ENCODE measurements around the gene COMMD9.

Gene COMMD9

DNA sequence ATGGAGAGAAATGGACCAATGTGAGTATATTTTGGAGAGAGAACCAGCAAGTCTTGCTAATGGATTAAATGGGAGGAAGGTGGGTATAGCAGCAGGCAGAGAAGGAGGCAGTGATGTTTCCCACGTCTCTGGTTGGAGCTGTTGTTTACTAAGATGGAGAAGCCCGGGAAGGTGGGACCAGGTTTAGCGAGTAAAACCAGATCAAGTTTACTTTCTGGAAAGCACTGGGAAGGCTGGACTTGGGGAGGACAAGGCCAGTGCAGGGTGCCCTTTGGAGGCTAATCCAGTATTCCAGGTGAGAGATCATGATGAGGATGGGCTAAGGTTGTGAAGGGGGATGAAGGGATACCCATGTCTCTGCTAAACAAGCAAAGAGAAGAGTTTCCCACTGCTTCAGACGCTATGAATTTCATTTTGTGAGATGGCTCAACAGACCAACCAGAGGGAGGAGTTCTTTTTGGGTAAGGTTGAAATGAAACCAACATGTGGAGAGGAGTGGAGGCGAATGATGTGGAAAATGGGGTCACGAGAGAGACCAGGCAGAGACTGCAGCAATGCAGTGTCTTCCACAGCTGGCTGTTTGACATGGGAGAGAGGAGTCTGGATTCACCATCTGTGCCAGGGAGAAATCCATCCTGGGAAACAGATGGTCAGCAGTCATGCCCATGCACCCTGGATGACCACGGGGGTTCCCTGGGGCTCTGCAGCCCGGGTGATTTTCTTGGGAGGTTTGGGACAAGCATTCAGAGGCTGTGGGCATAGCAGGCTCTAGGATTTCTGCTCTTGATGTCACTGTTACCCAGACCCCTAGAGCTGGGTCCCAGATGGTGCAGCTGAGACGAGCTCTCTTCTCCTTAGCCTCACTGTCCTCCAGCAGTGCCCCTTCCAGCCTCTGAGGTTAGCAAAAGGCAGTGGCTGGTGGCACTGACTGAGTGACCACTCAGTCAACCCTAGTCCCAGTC is 24.9 kb downstream of the COMMD9 start:
- WGBS (ENCODE audit: extremely low coverage, insufficient coverage, insufficient read length) = no CpG with 5 or more reads among the region's 9 CpGs
- no peak overlapping the region for H2AFZ ChIP-seq (ENCODE audit: insufficient read depth, low read length, poor library complexity)
- H3K79me2 ChIP-seq (ENCODE audit: control insufficient read depth, insufficient read depth, low read length, poor library complexity) = no peaks in the 10 kb centered on the region
- no peak overlapping the region for H3K14ac ChIP-seq (ENCODE audit: low read length)
- no peak overlapping the region for H3K4ac ChIP-seq (ENCODE audit: low read depth, low read length)
- H3K27me3 ChIP-seq (ENCODE audit: insufficient read depth, low read length) = no peaks in the 10 kb centered on the region
- no peak overlapping the region for H3K23ac ChIP-seq (ENCODE audit: low read length)
- no peak overlapping the region for H2BK5ac ChIP-seq (ENCODE audit: low read depth, low read length, poor library complexity)
- H3K9me3 ChIP-seq (ENCODE audit: insufficient read depth, low read depth, low read length) = no peaks in the 10 kb centered on the region
- no peak overlapping the region for H2BK12ac ChIP-seq (ENCODE audit: low read length)
- H2BK120ac ChIP-seq (ENCODE audit: insufficient read depth, low read length, poor library complexity) = no peak overlapping the region
- H3K9ac ChIP-seq (ENCODE audit: low read length) = no peak overlapping the region
- H3K79me1 ChIP-seq (ENCODE audit: low read length) = peaks cover 2% of the 10 kb centered on the region
- peaks cover 0 to 4% of the 10 kb centered on the region in 2 experiments for H3K4me1 ChIP-seq (ENCODE audit: control insufficient read depth in 1 of 2, insufficient read depth in 2 of 2, low read length in 2 of 2)
- no peak overlapping the region for H4K8ac ChIP-seq (ENCODE audit: low read depth, low read length)
- no peak for DNase-seq
- no peak overlapping the region for H3K27ac ChIP-seq (ENCODE audit: low read depth, low read length)
- H2AK5ac ChIP-seq (ENCODE audit: low read length) = no peak overlapping the region
- H3K36me3 ChIP-seq (ENCODE audit: control insufficient read depth in 1 of 2, insufficient read depth in 2 of 2, low read length in 2 of 2) = no peaks in the 10 kb centered on the region
- H3K4me2 ChIP-seq (ENCODE audit: low read length) = no peak overlapping the region
- H4K12ac ChIP-seq (ENCODE audit: low read depth, low read length) = no peak overlapping the region
- no peak overlapping the region for H3K18ac ChIP-seq (ENCODE audit: low read length)
- H4K91ac ChIP-seq (ENCODE audit: low read depth, low read length) = no peak overlapping the region
- no peak overlapping the region for H3K4me3 ChIP-seq (ENCODE audit: low read depth, low read length)

DNA sequence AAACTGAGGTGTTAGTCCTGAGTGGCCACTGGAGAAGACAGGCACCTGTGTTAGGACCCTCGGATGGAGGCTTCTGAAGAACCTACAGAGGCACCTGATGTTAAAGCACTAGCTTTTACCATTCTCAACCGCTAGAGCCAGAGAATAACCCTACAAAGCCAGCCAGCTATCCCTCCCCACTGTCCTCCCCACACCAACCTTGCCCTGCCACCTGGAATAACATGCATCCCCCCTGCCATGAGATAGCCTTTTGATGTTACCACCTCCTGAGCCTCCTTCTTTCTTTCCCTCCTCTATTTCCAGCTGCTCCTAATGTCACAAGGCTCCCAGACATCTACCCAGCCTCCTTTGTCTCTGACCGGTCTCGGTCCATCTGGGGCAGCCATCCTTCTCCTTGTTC is 28.1 kb downstream of the COMMD9 start:
- Histone ChIP-seq H3K18ac (ENCODE audit: low read length) (no peak overlapping the region), H3K9ac (ENCODE audit: low read length) (no peak overlapping the region), H3K4me1 (ENCODE audit: control insufficient read depth in 1 of 2, insufficient read depth in 2 of 2, low read length in 2 of 2) (peaks cover 0 to 10% of the 10 kb centered on the region in 2 experiments), H2AFZ (ENCODE audit: insufficient read depth, low read length, poor library complexity) (no peak overlapping the region), H3K14ac (ENCODE audit: low read length) (no peak overlapping the region), H4K12ac (ENCODE audit: low read depth, low read length) (no peak overlapping the region), H3K23ac (ENCODE audit: low read length) (no peak overlapping the region), H2AK5ac (ENCODE audit: low read length) (no peak overlapping the region), H2BK5ac (ENCODE audit: low read depth, low read length, poor library complexity) (no peak overlapping the region), H4K8ac (ENCODE audit: low read depth, low read length) (no peak overlapping the region), H3K4me2 (ENCODE audit: low read length) (no peak overlapping the region), H3K36me3 (ENCODE audit: control insufficient read depth in 1 of 2, insufficient read depth in 2 of 2, low read length in 2 of 2) (no peaks in the 10 kb centered on the region), H3K79me2 (ENCODE audit: control insufficient read depth, insufficient read depth, low read length, poor library complexity) (no peaks in the 10 kb centered on the region), H3K4me3 (ENCODE audit: low read depth, low read length) (no peak overlapping the region), H2BK12ac (ENCODE audit: low read length) (no peak overlapping the region), H3K4ac (ENCODE audit: low read depth, low read length) (no peak overlapping the region), H3K27me3 (ENCODE audit: insufficient read depth, low read length) (no peaks in the 10 kb centered on the region), H2BK120ac (ENCODE audit: insufficient read depth, low read length, poor library complexity) (no peak overlapping the region), H3K27ac (ENCODE audit: low read depth, low read length) (no peak overlapping the region), H4K91ac (ENCODE audit: low read depth, low read length) (no peak overlapping the region), H3K9me3 (ENCODE audit: insufficient read depth, low read depth, low read length) (peaks cover 4% of the 10 kb centered on the region), H3K79me1 (ENCODE audit: low read length) (peaks cover 2% of the 10 kb centered on the region)
- no peak for DNase-seq
- no CpG with 5 or more reads among the region's 4 CpGs for WGBS (ENCODE audit: extremely low coverage, insufficient coverage, insufficient read length)

DNA sequence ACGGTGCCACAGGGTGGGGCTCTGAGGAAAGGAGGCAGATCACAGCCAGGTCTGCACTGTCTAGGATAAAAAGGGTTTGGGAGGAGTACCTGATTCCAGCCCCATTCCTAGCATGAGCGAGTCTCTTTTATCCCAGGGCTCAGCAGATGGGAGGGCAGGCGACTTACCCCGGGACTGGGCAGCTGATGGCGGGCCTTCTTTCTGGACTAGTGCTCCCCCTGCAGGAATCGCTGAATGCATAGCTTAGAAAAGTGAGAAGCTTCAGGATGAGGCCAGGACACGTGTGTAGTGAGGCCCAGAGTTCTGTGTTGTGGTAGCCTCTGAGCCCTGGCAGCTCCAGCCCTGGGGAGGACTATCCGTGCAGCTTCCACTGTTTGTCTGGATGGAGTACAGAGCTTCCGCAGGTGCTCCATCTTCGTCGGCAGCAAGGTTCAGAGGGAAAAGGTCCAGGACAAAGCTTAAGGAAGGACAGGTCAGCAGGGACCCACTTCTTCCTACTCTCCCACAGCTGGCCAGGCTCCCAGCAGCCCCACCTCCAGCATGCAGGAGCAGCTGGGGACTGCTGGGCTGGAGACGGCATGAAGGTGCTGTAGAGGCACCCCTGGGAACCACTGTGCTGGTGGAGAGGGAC is 30.4 kb downstream of the COMMD9 start:
- no peaks in the 10 kb centered on the region for H3K79me1 ChIP-seq (ENCODE audit: low read length)
- H3K23ac ChIP-seq (ENCODE audit: low read length) = no peak overlapping the region
- H3K9ac ChIP-seq (ENCODE audit: low read length) = no peak overlapping the region
- H3K79me2 ChIP-seq (ENCODE audit: control insufficient read depth, insufficient read depth, low read length, poor library complexity) = no peaks in the 10 kb centered on the region
- H3K36me3 ChIP-seq (ENCODE audit: control insufficient read depth in 1 of 2, insufficient read depth in 2 of 2, low read length in 2 of 2) = no peaks in the 10 kb centered on the region
- no peak overlapping the region for H3K18ac ChIP-seq (ENCODE audit: low read length)
- DNase-seq = peak; percentile 41 to 75
- no peak overlapping the region for H3K4ac ChIP-seq (ENCODE audit: low read depth, low read length)
- H3K4me2 ChIP-seq (ENCODE audit: low read length) = no peak overlapping the region
- no CpG with 5 or more reads among the region's 12 CpGs for WGBS (ENCODE audit: extremely low coverage, insufficient coverage, insufficient read length)
- no peaks in the 10 kb centered on the region for H3K27me3 ChIP-seq (ENCODE audit: insufficient read depth, low read length)
- no peak overlapping the region for H3K14ac ChIP-seq (ENCODE audit: low read length)
- H4K91ac ChIP-seq (ENCODE audit: low read depth, low read length) = peak overlapping the region; percentile 36
- H3K4me3 ChIP-seq (ENCODE audit: low read depth, low read length) = no peak overlapping the region
- no peak overlapping the region for H2BK120ac ChIP-seq (ENCODE audit: insufficient read depth, low read length, poor library complexity)
- no peak overlapping the region for H4K12ac ChIP-seq (ENCODE audit: low read depth, low read length)
- H3K4me1 ChIP-seq (ENCODE audit: control insufficient read depth in 1 of 2, insufficient read depth in 2 of 2, low read length in 2 of 2) = peaks cover 0 to 8% of the 10 kb centered on the region in 2 experiments
- no peak overlapping the region for H2AFZ ChIP-seq (ENCODE audit: insufficient read depth, low read length, poor library complexity)
- H2BK12ac ChIP-seq (ENCODE audit: low read length) = peak overlapping the region; percentile 62
- H2BK5ac ChIP-seq (ENCODE audit: low read depth, low read length, poor library complexity) = no peak overlapping the region
- H3K27ac ChIP-seq (ENCODE audit: low read depth, low read length) = no peak overlapping the region
- H3K9me3 ChIP-seq (ENCODE audit: insufficient read depth, low read depth, low read length) = peaks cover 4% of the 10 kb centered on the region
- H4K8ac ChIP-seq (ENCODE audit: low read depth, low read length) = no peak overlapping the region
- H2AK5ac ChIP-seq (ENCODE audit: low read length) = no peak overlapping the region

DNA sequence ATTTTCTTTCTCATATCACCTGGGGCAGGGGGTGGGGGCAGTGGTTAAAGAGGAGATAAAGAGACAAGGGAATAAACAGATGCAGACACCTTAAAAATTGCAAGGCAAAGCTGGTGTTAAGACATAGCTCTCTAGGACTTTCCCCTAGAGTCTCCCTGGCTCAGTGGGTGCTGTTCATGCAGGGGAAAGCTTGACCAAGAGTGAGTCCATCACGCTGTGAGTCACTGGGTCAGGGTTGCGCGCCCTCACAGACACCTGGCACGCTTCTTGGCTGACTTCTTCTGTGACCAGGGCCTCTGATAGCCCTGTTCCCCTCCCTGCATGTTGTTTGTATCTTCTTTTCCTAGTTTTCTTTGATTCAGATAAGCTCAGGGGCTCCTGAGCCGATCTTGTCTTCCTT is 31.9 kb downstream of the COMMD9 start:
- Histone ChIP-seq H3K79me2 (ENCODE audit: control insufficient read depth, insufficient read depth, low read length, poor library complexity) (no peaks in the 10 kb centered on the region), H3K36me3 (ENCODE audit: control insufficient read depth in 1 of 2, insufficient read depth in 2 of 2, low read length in 2 of 2) (no peaks in the 10 kb centered on the region), H3K4ac (ENCODE audit: low read depth, low read length) (no peak overlapping the region), H4K12ac (ENCODE audit: low read depth, low read length) (no peak overlapping the region), H3K4me3 (ENCODE audit: low read depth, low read length) (no peak overlapping the region), H2BK120ac (ENCODE audit: insufficient read depth, low read length, poor library complexity) (no peak overlapping the region), H3K23ac (ENCODE audit: low read length) (no peak overlapping the region), H3K4me1 (ENCODE audit: control insufficient read depth in 1 of 2, insufficient read depth in 2 of 2, low read length in 2 of 2) (peaks cover 0 to 8% of the 10 kb centered on the region in 2 experiments), H3K27ac (ENCODE audit: low read depth, low read length) (no peak overlapping the region), H2AFZ (ENCODE audit: insufficient read depth, low read length, poor library complexity) (no peak overlapping the region), H3K27me3 (ENCODE audit: insufficient read depth, low read length) (no peaks in the 10 kb centered on the region), H3K4me2 (ENCODE audit: low read length) (no peak overlapping the region), H3K18ac (ENCODE audit: low read length) (no peak overlapping the region), H3K9me3 (ENCODE audit: insufficient read depth, low read depth, low read length) (peaks cover 4% of the 10 kb centered on the region), H2BK5ac (ENCODE audit: low read depth, low read length, poor library complexity) (no peak overlapping the region), H4K8ac (ENCODE audit: low read depth, low read length) (no peak overlapping the region), H3K14ac (ENCODE audit: low read length) (no peak overlapping the region), H3K79me1 (ENCODE audit: low read length) (no peaks in the 10 kb centered on the region), H3K9ac (ENCODE audit: low read length) (no peak overlapping the region), H2AK5ac (ENCODE audit: low read length) (no peak overlapping the region), H4K91ac (ENCODE audit: low read depth, low read length) (no peak overlapping the region), H2BK12ac (ENCODE audit: low read length) (peak overlapping the region; percentile 21)
- no CpG with 5 or more reads among the region's 5 CpGs for WGBS (ENCODE audit: extremely low coverage, insufficient coverage, insufficient read length)
- peak; percentile 35 to 51 for DNase-seq

All from trophoblast cell (in vitro differentiated cells and primary cell).